GM12891 (cell line): ENCODE results near the gene FBXL15.

ENCODE experiments used
- POLR2A ChIP-seq: IDR thresholded peaks from 2 replicates; pipeline ENCODE4 v1.6.1; 2011; ENCODE audit warnings: low read depth, low read length, control low read depth
- POLR2AphosphoS5 ChIP-seq: IDR thresholded peaks from 2 replicates; pipeline ENCODE4 v1.6.1; 2011; ENCODE audit warnings: low read depth, low read length, control low read depth
- POU2F2 ChIP-seq: IDR thresholded peaks from 2 replicates; pipeline ENCODE4 v1.6.1; 2011; ENCODE audit warnings: low read depth, mild to moderate bottlenecking, control low read depth, low read length, moderate library complexity
- SPI1 ChIP-seq: IDR thresholded peaks from 2 replicates; pipeline ENCODE4 v1.6.1; 2011; ENCODE audit warnings: low read depth, low read length, control low read depth
- TAF1 ChIP-seq: IDR thresholded peaks from 2 replicates; pipeline ENCODE4 v1.6.1; 2011; ENCODE audit warnings: low read depth, low read length, control low read depth

DNA sequence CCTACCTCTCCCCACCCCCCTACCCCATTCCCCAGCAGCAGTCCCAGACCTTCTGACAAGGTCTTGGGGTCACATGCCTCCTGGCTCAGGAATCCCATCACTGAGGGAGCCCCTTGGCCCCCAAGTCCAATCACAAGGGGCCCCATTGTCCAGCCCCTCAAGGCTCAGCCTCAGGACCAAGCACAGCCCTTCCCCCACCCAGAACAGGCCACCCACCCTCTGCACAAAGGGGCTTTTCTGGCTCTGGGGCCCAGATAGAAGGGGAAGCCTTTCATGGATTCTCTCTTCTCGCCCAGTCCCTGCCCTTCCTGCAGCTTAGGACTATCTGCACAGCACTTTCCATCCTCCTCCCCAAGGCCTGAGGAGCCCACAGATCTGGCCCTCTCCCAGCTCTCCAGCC is 4.8 kb downstream of the FBXL15 start:
- TF ChIP-seq POLR2A (no peak), POLR2AphosphoS5 (no peak), TAF1 (no peak), SPI1 (no peak), POU2F2 (no peak)
